Gastroesophageal sphincter (tissue), 3 donors: Measurements from ENCODE around the gene CMTM7.

Source experiments
- CTCF ChIP-seq, 4 experiments: fragments of 200-600 bp in 2 of 4; fragments of 450-650 bp in 2 of 4; sonication (generic) in 1 of 4; IDR thresholded peaks; one replicate each; pipeline ENCODE4 v1.5.1; 2017 to 2019; ENCODE audit warnings: antibody characterized with exemption in 4 of 4, mild to moderate bottlenecking in 2 of 4, moderate library complexity in 2 of 4
- EP300 ChIP-seq: sonication (generic); formaldehyde crosslinking; IDR thresholded peaks from one replicate; pipeline ENCODE4 v1.6.1; 2017; ENCODE audit warnings: antibody characterized with exemption, mild to moderate bottlenecking

GRCh38 chr3:32371461-32372212, 20.0 kb upstream of the CMTM7 start:
- TF ChIP-seq EP300 (no peak), CTCF (IDR thresholded peaks at IDR 0.05) (no peak)
